ENCODE measurements around the gene AOC1.

GRCh38 chr7:150849204-150849775 is 3.0 kb upstream of the AOC1 start:
- TF ChIP-seq CTCF (IDR thresholded peaks at IDR 0.05) (no peak), POLR2A (IDR thresholded peaks at IDR 0.05) (no peak)
